GM23338 (cell line): Measurements from ENCODE around the gene CDK18. TPM values are rescaled to one million over a fixed set of nuclear protein-coding genes. Genes with fewer than 3 reads are reported as not detected.

Experiments used
- ATAC-seq: fragments of 200-7000 bp; cut with Tn5 transposase; 3 replicates; pipeline ENCODE4 v1.9.1; 2020
- DNase-seq: peaks from one replicate; pipeline ENCODE4 v3.0.0-alpha.2; 2015; ENCODE audit warnings: low spot score
- H2AFZ ChIP-seq: fragments of 200-600 bp; sonication (generic); 2 replicates; pipeline ENCODE4 v1.8.0; 2016; ENCODE audit warnings: antibody characterized with exemption, mild to moderate bottlenecking, moderate library complexity
- H3F3A ChIP-seq: fragments of 200-600 bp; sonication (generic); replicated peaks from 2 replicates; pipeline ENCODE4 v1.8.0; 2017; ENCODE audit warnings: antibody characterized with exemption, mixed run types, low read depth
- H3K27ac ChIP-seq: fragments of 200-600 bp; sonication (generic); 2 replicates; pipeline ENCODE4 v1.6.1; 2016; ENCODE audit warnings: low read depth
- H3K27me3 ChIP-seq: fragments of 200-600 bp; sonication (generic); 2 replicates; pipeline ENCODE4 v1.8.0; 2016; ENCODE audit warnings: mild to moderate bottlenecking, mixed run types, moderate library complexity; ENCODE audit not compliant: insufficient read depth
- H3K36me3 ChIP-seq: fragments of 200-600 bp; sonication (generic); 2 replicates; pipeline ENCODE4 v1.8.0; 2016; ENCODE audit warnings: mild to moderate bottlenecking; ENCODE audit not compliant: insufficient read depth
- H3K4me1 ChIP-seq: fragments of 200-600 bp; sonication (generic); 2 replicates; pipeline ENCODE4 v1.8.0; 2016; ENCODE audit warnings: mild to moderate bottlenecking, moderate library complexity; ENCODE audit not compliant: insufficient read depth
- H3K4me2 ChIP-seq: fragments of 200-600 bp; sonication (generic); 2 replicates; pipeline ENCODE4 v1.7.1; 2017; ENCODE audit warnings: mixed run types
- H3K4me3 ChIP-seq: fragments of 200-600 bp; sonication (generic); 2 replicates; pipeline ENCODE4 v1.6.1; 2016; ENCODE audit warnings: mixed run types
- H3K79me2 ChIP-seq: fragments of 200-600 bp; sonication (generic); replicated peaks from 2 replicates; pipeline ENCODE4 v1.8.0; 2017; ENCODE audit warnings: mild to moderate bottlenecking; ENCODE audit not compliant: insufficient read depth
- H3K9me2 ChIP-seq: fragments of 200-600 bp; sonication (generic); 2 replicates; pipeline ENCODE4 v1.8.0; 2017; ENCODE audit not compliant: insufficient read depth
- H4K20me1 ChIP-seq: fragments of 200-600 bp; sonication (generic); replicated peaks from 2 replicates; pipeline ENCODE4 v1.8.0; 2017; ENCODE audit warnings: mild to moderate bottlenecking; ENCODE audit not compliant: insufficient read depth
- H3K27ac Mint-ChIP-seq: 2 replicates; pipeline ENCODE4 v1.8.0; 2020; ENCODE audit warnings: inconsistent platforms, mild to moderate bottlenecking, moderate library complexity, mixed read lengths
- H3K27me3 Mint-ChIP-seq: 3 replicates; pipeline ENCODE4 v1.8.0; 2022; ENCODE audit warnings: low read depth, mild to moderate bottlenecking, moderate library complexity, mixed read lengths, inconsistent platforms; ENCODE audit not compliant: insufficient read depth, poor library complexity
- H3K36me3 Mint-ChIP-seq: 3 replicates; pipeline ENCODE4 v1.8.0; 2021; ENCODE audit warnings: low read depth, mild to moderate bottlenecking, inconsistent platforms, moderate library complexity, mixed read lengths
- H3K4me1 Mint-ChIP-seq: 3 replicates; pipeline ENCODE4 v1.8.0; 2020; ENCODE audit warnings: mild to moderate bottlenecking, inconsistent platforms, mixed read lengths
- H3K4me3 Mint-ChIP-seq: 3 replicates; pipeline ENCODE4 v1.8.0; 2021; ENCODE audit warnings: moderate library complexity, mild to moderate bottlenecking, inconsistent platforms, mixed read lengths
- H3K9me3 Mint-ChIP-seq: 3 replicates; pipeline ENCODE4 v1.8.0; 2020; ENCODE audit warnings: moderate library complexity, mild to moderate bottlenecking, inconsistent platforms, mixed read lengths
- EZH2phosphoT487 ChIP-seq: fragments of 200-600 bp; sonication (generic); IDR thresholded peaks from one replicate; pipeline ENCODE4 v1.8.1; 2018; ENCODE audit warnings: antibody characterized with exemption; ENCODE audit not compliant: unreplicated experiment
- POLR2AphosphoS5 ChIP-seq: IDR thresholded peaks from 2 replicates; pipeline ENCODE4 v1.6.1; 2016; ENCODE audit warnings: antibody characterized with exemption, low read depth
- STAT1 ChIP-seq: IDR thresholded peaks from one replicate; pipeline ENCODE4 v1.6.1; 2016; ENCODE audit warnings: antibody characterized with exemption; ENCODE audit not compliant: unreplicated experiment
- ZNF331 ChIP-seq: fragments of 250-450 bp; sonication (Bioruptor Pico); IDR thresholded peaks from 2 replicates; pipeline ENCODE4 v1.5.0; 2020; ENCODE audit warnings: low read depth, mild to moderate bottlenecking, moderate library complexity
- polyA plus RNA-seq: library from polyadenylated mRNA; unstranded; fragments of >200 nt; fragmentation: Nextera tagmentation; extraction: Ambion mirVana; gene quantifications from 2 replicates; pipeline ENCODE4 v1.2.1, GENCODE V29; 2016
- total RNA-seq: library from RNA; depleted of rRNA; stranded (reverse); fragments of >200 nt; shearing (Covaris generic); gene quantifications from 2 replicates; pipeline ENCODE4 v1.2.3, GENCODE V29; 2014
- TF ChIP-seq, protein P1 (sequence below): fragments of 250-450 bp; sonication (Bioruptor Pico); IDR thresholded peaks from 2 replicates; pipeline ENCODE4 v1.5.0; 2020; ENCODE audit warnings: mild to moderate bottlenecking, moderate library complexity
- TF ChIP-seq, protein P2 (sequence below), 2 experiments: fragments of 200-600 bp in 1 of 2; sonication (generic) in 1 of 2; conservative IDR thresholded peaks; 2 replicates each; pipeline versions ENCODE4 v1.5.1 to v1.6.1; 2016 to 2017; ENCODE audit warnings: antibody characterized with exemption in 2 of 2, low read depth in 2 of 2, mild to moderate bottlenecking in 2 of 2, moderate library complexity in 1 of 2
- TF ChIP-seq, protein P3 (sequence below): IDR thresholded peaks from 2 replicates; pipeline ENCODE4 v1.6.1; 2016; ENCODE audit warnings: antibody characterized with exemption

The CDK18 gene
- total and polyA plus RNA-seq, 2 experiments from 2014 or later: 21.1 to 46.5 TPM

DNA sequence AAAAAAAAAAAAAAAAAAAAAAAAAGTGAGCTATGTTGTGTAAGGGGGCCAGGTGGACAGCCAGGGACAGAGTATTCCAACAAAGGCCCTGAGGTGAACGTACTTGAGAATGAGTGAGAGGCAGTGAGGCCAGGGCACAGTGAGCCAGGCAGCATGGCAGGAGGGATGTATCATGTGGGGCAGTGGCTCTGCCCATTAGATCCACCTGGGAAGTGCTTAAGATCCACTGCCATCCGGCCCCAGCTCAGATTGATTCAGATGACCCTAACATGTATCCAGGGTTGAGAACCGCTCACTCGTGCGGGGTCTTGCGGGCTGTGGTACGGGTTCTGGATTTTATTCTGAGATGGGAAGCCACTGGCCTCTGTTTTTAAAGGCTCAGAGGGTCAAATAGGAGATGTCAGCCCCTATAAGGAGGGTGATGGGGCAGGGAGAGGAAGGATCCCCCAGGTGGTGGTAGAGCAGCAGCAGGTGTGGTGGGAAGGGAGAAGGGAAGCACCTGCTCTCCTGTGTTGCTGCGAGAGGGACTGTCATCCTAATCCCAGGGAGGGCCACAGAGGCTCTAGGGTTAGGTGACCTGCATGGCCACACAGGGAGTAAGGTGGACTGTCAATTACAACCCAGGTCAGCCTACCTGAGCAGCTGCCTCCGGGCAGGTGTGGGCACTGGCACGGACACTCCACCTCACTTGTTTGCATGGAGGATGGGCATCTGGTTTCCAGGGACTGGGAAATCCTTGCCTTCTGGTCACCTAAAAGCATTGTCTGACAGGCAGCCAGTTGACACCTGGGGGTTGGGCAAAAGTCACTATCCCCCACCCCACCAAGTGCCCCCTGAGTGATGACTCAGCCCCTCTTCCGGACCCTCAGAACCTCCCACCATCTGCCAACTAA is 31.6 kb downstream of the CDK18 start (continued):
- TF ChIP-seq, protein P1, sequence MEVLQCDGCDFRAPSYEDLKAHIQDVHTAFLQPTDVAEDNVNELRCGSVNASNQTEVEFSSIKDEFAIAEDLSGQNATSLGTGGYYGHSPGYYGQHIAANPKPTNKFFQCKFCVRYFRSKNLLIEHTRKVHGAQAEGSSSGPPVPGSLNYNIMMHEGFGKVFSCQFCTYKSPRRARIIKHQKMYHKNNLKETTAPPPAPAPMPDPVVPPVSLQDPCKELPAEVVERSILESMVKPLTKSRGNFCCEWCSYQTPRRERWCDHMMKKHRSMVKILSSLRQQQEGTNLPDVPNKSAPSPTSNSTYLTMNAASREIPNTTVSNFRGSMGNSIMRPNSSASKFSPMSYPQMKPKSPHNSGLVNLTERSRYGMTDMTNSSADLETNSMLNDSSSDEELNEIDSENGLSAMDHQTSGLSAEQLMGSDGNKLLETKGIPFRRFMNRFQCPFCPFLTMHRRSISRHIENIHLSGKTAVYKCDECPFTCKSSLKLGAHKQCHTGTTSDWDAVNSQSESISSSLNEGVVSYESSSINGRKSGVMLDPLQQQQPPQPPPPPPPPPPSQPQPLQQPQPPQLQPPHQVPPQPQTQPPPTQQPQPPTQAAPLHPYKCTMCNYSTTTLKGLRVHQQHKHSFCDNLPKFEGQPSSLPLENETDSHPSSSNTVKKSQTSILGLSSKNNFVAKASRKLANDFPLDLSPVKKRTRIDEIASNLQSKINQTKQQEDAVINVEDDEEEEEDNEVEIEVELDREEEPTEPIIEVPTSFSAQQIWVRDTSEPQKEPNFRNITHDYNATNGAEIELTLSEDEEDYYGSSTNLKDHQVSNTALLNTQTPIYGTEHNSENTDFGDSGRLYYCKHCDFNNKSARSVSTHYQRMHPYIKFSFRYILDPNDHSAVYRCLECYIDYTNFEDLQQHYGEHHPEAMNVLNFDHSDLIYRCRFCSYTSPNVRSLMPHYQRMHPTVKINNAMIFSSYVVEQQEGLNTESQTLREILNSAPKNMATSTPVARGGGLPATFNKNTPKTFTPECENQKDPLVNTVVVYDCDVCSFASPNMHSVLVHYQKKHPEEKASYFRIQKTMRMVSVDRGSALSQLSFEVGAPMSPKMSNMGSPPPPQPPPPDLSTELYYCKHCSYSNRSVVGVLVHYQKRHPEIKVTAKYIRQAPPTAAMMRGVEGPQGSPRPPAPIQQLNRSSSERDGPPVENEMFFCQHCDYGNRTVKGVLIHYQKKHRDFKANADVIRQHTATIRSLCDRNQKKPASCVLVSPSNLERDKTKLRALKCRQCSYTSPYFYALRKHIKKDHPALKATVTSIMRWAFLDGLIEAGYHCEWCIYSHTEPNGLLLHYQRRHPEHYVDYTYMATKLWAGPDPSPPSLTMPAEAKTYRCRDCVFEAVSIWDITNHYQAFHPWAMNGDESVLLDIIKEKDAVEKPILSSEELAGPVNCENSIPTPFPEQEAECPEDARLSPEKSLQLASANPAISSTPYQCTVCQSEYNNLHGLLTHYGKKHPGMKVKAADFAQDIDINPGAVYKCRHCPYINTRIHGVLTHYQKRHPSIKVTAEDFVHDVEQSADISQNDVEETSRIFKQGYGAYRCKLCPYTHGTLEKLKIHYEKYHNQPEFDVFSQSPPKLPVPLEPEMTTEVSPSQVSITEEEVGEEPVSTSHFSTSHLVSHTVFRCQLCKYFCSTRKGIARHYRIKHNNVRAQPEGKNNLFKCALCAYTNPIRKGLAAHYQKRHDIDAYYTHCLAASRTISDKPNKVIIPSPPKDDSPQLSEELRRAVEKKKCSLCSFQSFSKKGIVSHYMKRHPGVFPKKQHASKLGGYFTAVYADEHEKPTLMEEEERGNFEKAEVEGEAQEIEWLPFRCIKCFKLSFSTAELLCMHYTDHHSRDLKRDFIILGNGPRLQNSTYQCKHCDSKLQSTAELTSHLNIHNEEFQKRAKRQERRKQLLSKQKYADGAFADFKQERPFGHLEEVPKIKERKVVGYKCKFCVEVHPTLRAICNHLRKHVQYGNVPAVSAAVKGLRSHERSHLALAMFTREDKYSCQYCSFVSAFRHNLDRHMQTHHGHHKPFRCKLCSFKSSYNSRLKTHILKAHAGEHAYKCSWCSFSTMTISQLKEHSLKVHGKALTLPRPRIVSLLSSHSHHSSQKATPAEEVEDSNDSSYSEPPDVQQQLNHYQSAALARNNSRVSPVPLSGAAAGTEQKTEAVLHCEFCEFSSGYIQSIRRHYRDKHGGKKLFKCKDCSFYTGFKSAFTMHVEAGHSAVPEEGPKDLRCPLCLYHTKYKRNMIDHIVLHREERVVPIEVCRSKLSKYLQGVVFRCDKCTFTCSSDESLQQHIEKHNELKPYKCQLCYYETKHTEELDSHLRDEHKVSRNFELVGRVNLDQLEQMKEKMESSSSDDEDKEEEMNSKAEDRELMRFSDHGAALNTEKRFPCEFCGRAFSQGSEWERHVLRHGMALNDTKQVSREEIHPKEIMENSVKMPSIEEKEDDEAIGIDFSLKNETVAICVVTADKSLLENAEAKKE (CRISPR knock-in tag): no peak
- TF ChIP-seq, protein P2, sequence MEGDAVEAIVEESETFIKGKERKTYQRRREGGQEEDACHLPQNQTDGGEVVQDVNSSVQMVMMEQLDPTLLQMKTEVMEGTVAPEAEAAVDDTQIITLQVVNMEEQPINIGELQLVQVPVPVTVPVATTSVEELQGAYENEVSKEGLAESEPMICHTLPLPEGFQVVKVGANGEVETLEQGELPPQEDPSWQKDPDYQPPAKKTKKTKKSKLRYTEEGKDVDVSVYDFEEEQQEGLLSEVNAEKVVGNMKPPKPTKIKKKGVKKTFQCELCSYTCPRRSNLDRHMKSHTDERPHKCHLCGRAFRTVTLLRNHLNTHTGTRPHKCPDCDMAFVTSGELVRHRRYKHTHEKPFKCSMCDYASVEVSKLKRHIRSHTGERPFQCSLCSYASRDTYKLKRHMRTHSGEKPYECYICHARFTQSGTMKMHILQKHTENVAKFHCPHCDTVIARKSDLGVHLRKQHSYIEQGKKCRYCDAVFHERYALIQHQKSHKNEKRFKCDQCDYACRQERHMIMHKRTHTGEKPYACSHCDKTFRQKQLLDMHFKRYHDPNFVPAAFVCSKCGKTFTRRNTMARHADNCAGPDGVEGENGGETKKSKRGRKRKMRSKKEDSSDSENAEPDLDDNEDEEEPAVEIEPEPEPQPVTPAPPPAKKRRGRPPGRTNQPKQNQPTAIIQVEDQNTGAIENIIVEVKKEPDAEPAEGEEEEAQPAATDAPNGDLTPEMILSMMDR (conservative IDR thresholded peaks at IDR 0.05; ENCODE audit: low read depth in 2 of 2): no peak
- TF ChIP-seq POLR2AphosphoS5: no peak
- TF ChIP-seq EZH2phosphoT487: no peak

DNA sequence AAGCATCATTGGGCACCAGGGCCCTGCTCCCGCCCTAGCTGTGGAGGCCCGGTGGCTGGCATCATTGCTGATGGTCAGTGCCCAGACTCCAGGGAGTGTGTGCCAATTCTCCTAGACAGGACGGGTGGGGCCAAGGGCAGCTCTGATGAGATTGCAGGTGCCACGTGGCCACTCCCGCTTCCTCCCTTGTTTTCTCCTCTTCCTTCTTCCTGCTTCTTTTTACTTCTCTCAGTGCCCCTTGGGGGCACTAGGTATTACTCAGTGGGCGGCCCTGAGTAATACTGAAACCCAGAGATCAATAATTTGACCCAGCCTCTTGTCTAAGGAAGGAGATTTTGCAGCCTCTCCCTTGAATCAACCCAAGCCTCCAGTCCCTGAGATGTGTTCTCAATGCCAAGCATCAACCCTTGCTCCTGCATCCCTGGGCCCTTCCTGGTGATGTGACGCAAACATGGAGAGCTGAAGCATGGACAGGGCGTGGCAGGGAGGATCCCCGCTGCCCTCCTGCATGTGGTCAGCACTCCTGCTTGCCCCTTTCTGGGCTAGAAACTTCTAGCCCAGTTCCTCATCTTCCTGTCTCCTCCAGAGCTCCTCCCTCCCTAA is 32.4 kb downstream of the CDK18 start:
- Histone ChIP-seq H3K27ac (no peak overlapping the region), H2AFZ (no peak overlapping the region), H3K27me3 (peaks cover 18% of the 10 kb centered on the region), H3K4me1 (no peaks in the 10 kb centered on the region), H3K36me3 (no peaks in the 10 kb centered on the region), H4K20me1 (no peaks in the 10 kb centered on the region), H3K9me2 (no peaks in the 10 kb centered on the region), H3K4me3 (no peak overlapping the region), H3K79me2 (no peaks in the 10 kb centered on the region), H3K4me2 (no peak overlapping the region), H3F3A (no peaks in the 10 kb centered on the region)
- Mint-ChIP-seq H3K4me1 (peaks cover 7% of the 10 kb centered on the region), H3K27me3 (peaks cover 27% of the 10 kb centered on the region), H3K4me3 (no peak overlapping the region), H3K9me3 (peaks cover 10% of the 10 kb centered on the region; the same call in 2 of the 3 replicates), H3K36me3 (peaks cover 4% of the 10 kb centered on the region; the same call in 1 of the 3 replicates), H3K27ac (no peak overlapping the region)
- ATAC-seq: no peak
- DNase-seq: no peak
- TF ChIP-seq, protein P3, sequence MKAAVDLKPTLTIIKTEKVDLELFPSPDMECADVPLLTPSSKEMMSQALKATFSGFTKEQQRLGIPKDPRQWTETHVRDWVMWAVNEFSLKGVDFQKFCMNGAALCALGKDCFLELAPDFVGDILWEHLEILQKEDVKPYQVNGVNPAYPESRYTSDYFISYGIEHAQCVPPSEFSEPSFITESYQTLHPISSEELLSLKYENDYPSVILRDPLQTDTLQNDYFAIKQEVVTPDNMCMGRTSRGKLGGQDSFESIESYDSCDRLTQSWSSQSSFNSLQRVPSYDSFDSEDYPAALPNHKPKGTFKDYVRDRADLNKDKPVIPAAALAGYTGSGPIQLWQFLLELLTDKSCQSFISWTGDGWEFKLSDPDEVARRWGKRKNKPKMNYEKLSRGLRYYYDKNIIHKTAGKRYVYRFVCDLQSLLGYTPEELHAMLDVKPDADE: no peak
- TF ChIP-seq, protein P2 (conservative IDR thresholded peaks at IDR 0.05; ENCODE audit: low read depth in 2 of 2): no peak
- TF ChIP-seq STAT1: no peak
- TF ChIP-seq ZNF331: no peak
